T-helper 1 cell treated with Interleukin-12 subunit alpha and Interleukin-12 subunit beta and Interleukin-4 antibody, amounts not matched to agents 30 ng/mL and 1 ng/mL, for 36 hours (primary cell): Measurements from ENCODE around the gene ZNF286A. TPM values are rescaled to one million over a fixed set of nuclear protein-coding genes. Genes with fewer than 3 reads are reported as not detected.
"Not testable (repeated sequence)": the region's sequence is repeated elsewhere in the genome, so short reads cannot be mapped to it uniquely, and the experiment has no call there.

Experiments used
- intact Hi-C: fragments of 100-400 bp; cut with micrococcal nuclease; formaldehyde crosslinking; loops from one replicate; pipeline ENCODE4 v1.15.1; 2024
- total RNA-seq: library from RNA; stranded (reverse); gene quantifications from 2 replicates; pipeline ENCODE4 v1.2.3, GENCODE V29; 2022

ZNF286A gene
- total RNA-seq, result 22.5 and 32.7 TPM in 2 replicates

- intact Hi-C loops, result loop anchor here (1.0 kb wide), 1 partner anchor 15 kb away; the partner anchor contains the start of gene TRIM16
Measured at GRCh38 chr17:15699413-15699924, at the start of gene ZNF286A. TSS of gene ZNF286A (plus strand) at chr17:15699752. CDS start at chr17:15700330, 578 bp downstream.

GRCh38 chr17:15649861-15650421 lies 49.6 kb upstream of the ZNF286A start:
- intact Hi-C loops, result no loop called here

GRCh38 chr17:15650741-15651582 lies 48.6 kb upstream of the ZNF286A start:
- intact Hi-C loops, result loop anchor here (1.0 kb wide), 1 partner anchor 33 kb away; the partner anchor contains the start of gene TRIM16

DNA sequence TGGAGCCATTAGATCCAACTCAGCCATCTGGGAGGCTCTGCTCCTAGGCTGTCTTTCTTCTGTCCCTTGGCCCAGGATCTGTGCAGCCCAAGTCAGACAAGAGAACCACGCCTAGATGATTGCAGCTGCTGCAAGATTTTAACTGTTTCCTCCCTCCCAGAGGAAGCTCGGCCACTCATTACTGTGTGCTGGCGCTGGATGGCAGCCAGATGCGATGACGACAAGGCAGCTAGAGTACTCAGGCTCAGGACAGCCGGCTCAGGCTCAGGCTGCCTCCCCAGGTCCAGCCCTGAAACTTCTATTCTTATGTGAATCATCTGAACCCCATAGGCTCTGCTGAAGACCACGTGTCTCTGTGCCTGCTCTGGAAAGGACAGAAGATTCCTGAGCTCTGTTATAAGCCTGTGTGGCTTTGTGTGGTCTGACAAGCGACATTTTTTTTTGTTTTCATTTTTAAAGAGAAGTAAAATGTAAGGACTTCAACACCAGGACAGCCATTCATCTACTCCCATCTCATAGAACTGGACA lies 47.9 kb upstream of the ZNF286A start:
- intact Hi-C loops, result loop anchor here (1.0 kb wide), 1 partner anchor 33 kb away; the partner anchor contains the start of gene TRIM16

DNA sequence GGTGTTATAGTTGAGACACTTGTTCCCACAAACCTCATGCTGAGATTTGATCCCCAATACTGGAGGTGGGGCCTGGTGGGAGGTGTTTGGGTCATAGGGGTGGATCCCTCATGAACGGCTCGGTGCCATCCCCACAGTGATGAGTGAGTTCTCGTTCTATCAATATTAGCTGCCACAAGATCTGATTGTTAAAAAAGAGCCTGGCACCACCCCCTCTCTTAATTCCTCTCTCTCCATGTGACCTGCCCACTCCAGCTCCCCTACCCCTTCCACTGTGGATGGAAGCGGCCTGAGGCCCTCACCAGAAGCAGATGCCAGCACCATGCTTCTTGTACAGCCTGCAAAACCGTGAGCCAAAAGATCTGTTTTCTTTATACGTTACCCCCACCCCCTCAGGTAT lies 46.6 kb upstream of the ZNF286A start:
- intact Hi-C loops, result no loop called here

DNA sequence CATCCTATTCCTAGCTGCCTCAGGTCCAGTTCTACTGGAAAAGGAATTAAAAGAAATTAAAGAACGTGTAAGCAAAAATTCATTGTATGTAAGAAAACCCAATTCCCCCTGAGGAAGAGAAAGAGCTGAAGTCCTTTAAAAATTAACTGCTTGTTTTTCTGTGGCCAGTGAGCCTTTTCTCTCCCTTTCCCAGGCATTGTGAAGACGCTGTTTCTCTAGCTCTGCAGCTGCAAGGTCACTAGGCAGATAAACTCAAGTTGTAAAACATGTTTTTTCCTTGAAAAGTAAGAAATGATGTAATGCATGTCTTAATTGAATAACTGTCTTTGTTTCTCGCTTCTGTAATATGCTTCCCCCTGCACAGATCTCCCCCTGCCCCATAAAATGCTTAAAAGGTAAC lies 45.2 kb upstream of the ZNF286A start:
- intact Hi-C loops, result not testable (repeated sequence)

- intact Hi-C loops, result no loop called here
Measured at GRCh38 chr17:15654886-15655561, 44.5 kb upstream of the ZNF286A start.

DNA sequence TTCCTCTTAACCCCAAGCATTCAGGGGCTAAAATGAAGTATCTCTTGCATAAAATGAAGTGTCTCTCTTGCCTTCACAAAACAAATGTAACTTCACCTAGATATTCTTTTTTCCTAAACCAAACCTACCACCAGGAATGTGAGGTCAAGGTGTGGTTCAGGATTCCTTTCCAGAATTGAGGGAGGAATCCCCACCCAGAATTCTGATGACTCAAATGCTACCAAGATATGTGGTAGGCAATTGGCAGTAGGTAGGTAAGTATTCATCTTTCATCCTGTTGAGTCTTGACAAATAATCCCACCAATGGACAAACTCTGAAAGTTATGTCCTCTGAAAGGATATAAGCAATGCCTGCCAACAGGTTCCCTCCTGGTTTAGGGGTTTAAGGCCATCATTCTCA lies 41.7 kb upstream of the ZNF286A start:
- intact Hi-C loops, result no loop called here

GRCh38 chr17:15658296-15658695 lies 41.3 kb upstream of the ZNF286A start:
- intact Hi-C loops, result no loop called here

DNA sequence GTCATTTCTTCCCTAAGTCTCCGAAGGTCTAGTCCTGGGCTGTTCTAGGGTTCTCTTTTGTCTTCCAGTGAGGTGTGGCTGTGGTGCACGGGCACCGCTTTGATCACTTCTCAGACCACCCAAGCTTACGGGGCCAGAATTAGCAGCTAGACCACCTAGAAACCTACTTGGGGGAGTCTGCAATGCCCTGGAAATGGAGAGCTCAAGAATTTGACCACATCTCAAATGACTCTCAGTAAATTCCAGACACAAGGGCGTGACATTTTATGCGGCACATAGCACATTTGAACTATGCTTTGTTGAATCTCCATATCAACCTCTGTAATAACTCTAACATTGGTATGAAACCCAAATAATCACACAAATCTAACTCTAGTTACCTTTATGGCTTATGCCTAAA lies 40.3 kb upstream of the ZNF286A start:
- intact Hi-C loops, result no loop called here

DNA sequence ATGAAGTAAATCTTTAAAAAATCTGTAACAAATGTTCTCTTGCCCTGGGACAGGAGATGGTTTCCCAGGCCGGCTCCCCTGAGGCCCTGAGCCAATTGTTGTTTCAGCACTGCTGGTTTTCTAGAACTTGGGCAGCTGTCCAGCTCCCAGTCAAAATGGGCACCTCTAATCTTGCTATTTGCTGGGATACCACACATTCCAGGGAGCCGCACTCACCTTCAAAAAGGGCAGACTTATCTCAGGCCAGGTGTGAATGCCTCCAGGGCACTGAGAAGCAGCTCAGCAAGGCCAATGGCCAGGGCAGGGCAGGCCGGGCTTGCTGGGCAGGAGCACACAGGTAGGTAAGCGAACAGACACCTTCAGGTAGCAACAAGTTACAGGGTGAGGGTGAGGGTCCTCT lies 39.9 kb upstream of the ZNF286A start:
- intact Hi-C loops, result no loop called here

- intact Hi-C loops, result no loop called here
Measured at GRCh38 chr17:15660077-15660476, 39.5 kb upstream of the ZNF286A start.

GRCh38 chr17:15662681-15663080 lies 36.9 kb upstream of the ZNF286A start:
- intact Hi-C loops, result no loop called here

DNA sequence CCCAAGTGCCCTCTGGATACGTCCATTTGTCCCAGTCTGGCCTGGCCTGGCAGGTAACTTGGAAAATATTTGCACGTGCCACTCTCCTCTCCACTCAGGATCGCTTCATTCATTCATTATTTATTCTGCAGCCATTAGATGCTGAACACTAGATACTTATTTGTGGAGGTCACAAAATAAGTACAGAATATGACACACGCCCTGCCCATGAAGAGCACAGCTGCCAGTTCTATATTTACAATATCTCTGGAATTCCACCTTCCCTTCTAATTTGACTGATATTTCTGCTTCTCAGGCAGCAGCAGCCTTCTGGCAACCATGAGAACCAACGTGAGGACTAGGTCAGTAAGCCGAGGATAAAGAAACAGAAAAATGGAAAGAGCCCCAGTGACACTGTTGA lies 36.4 kb upstream of the ZNF286A start:
- intact Hi-C loops, result no loop called here

DNA sequence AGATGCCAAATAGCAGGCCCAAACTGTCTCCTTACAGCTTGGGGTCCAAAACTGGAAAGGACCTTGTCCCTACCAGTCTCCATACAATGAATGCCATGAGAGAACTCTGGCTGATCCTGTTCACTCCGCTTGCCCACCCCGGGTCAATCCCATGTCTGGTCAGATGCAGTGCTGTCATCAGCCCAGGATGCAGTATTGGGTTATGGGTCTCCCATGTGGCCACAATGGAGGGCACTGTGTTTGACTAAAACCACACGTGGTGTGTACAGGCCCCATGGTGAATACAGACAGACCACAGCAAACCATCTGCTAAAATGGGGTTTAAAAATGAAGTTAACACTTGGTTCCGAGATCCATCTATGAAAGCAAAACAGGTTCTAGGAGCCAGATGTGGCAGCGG lies 35.9 kb upstream of the ZNF286A start:
- intact Hi-C loops, result no loop called here

- intact Hi-C loops, result not testable (repeated sequence)
Measured at GRCh38 chr17:15669526-15669925, 30.0 kb upstream of the ZNF286A start.

GRCh38 chr17:15674640-15675039 lies 24.9 kb upstream of the ZNF286A start:
- intact Hi-C loops, result not testable (repeated sequence)

DNA sequence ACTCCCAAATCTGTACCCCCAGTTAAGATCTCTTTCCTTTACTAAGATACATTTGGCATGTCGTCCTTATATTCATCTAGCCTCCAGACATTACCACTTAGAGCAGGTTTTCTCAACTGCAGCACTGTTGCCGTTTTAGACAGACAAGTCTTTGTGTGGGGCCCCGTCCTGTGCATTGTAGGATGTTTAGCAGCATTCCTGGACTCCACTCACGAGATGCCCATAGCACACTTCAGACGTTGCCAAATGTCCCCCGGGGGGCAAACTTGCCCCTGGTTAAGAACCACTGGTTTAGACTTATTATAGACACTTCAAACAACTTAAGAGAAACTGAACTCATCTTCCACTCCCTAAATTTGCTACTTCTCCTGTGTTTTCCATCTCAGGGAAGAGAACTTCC lies 23.6 kb upstream of the ZNF286A start:
- intact Hi-C loops, result not testable (repeated sequence)

- intact Hi-C loops, result not testable (repeated sequence)
Measured at GRCh38 chr17:15683135-15683534, 16.4 kb upstream of the ZNF286A start.

DNA sequence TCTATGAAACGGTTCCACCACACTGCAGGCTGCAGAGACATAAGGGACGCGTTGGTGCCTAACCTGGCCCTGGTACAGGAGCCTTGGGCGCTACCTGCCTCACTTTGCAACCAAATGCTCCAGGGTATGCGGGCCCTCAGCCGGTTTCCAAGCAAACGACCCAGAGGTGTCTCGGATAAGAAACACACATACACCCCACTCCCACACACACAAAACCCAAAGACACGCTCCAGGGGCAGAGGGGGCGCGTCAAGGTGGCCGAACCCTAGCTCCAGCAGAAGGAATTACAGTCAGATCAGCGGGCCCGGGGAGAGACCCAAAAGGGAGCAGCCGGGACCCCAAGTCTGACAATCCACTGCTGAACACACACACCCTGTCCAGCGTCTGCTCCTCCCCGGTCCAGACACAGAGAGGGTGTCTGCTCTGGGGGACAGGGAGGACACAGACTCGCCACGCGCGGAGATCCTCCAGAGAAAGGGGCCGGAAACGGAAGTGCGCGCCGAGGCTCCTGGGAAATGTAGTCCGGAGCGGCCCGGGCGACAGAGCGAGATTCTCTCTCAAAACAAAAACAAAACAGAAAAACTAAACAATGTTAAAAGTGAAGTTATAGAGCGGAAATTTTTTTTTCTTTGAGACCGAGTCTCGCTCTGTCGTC lies 15.6 kb upstream of the ZNF286A start, which contains the start of gene TRIM16:
Gene TRIM16, minus strand, starts transcription at position 488 of the 655 bp plus-strand sequence. CDS start 32,702 bp downstream, outside the sequence.
- intact Hi-C loops, result loop anchor here (1.0 kb wide), 2 partner anchors 15 to 33 kb away; partner anchors contain the start of gene ZNF286A

- intact Hi-C loops, result not testable (repeated sequence)
Measured at GRCh38 chr17:15687494-15687893, 12.1 kb upstream of the ZNF286A start.
